Heart left ventricle (tissue), 13 donors: ENCODE results near the gene NUDT3.

Experiments used
- POLR2A ChIP-seq, 2 donors: fragments of 450-650 bp; IDR thresholded peaks; one replicate each; pipeline ENCODE4 v1.6.1; 2017; ENCODE audit warnings: antibody characterized with exemption in 2 of 2, mild to moderate bottlenecking in 2 of 2, moderate library complexity in 2 of 2
- TF ChIP-seq, protein P1 (sequence below), 12 donors: fragments of 200-600 bp; sonication (generic) in 4 of 12; IDR thresholded peaks; one replicate each; pipeline versions ENCODE4 v1.5.0 to v1.8.0; 2018 to 2022; ENCODE audit warnings: antibody characterized with exemption in 12 of 12, mild to moderate bottlenecking in 5 of 12
- donor health status: ischemic (EF 13 %, LVEDD 7.1; RV severe dilation, severe dysfunction).
- donor health status: DM: no; HTN: yes; CAD: no.
- donor health status: DM: no; HTN: no; CAD: no.
- donor health status: ischemic (EF 25% LVEDD 6.9; RV normal size, moderate dysfunction).
- donor health status: ischemic (EF 25% LVEDD 5.7; RV mildly dilated, moderate dysfunction).
- donor health status: ischemic (EF 35%, LVEDD 5.7; RV mildly dilated, moderate dysfunction).
- donor health status: nonischemic (EF 11% LVEDD 7.7; RV severe dilation, severe dysfunction).
- donor health status: DM: yes; HTN: yes; CAD: no.
- donor health status: PGD.
- donor health status: ischemic (EF 29% LVEDD 5.4; RV normal size, mild dysfunction).
- donor health status: nonischemic (EF 23%, LVEDD 6.1; RV moderate dilation, normal function).

DNA sequence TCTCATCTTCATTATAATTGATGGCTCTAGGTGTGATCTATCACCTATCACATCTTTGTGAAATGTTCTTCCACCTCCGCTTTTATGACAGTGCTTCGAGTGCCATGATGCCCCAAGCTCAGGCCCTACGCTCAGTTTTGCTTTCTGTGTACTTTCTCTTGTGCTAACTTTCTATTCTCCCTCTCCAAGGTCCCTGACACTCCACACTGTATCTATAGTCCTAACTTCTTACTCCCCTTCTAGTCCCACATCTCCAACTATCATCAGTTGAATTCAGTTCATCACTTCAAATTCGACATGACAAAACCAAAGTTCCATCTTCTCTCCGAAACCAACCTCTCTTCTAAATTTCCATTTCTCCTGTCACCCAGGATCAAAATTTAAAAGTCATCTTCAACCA is 16.6 kb downstream of the NUDT3 start:
- TF ChIP-seq, protein P1, sequence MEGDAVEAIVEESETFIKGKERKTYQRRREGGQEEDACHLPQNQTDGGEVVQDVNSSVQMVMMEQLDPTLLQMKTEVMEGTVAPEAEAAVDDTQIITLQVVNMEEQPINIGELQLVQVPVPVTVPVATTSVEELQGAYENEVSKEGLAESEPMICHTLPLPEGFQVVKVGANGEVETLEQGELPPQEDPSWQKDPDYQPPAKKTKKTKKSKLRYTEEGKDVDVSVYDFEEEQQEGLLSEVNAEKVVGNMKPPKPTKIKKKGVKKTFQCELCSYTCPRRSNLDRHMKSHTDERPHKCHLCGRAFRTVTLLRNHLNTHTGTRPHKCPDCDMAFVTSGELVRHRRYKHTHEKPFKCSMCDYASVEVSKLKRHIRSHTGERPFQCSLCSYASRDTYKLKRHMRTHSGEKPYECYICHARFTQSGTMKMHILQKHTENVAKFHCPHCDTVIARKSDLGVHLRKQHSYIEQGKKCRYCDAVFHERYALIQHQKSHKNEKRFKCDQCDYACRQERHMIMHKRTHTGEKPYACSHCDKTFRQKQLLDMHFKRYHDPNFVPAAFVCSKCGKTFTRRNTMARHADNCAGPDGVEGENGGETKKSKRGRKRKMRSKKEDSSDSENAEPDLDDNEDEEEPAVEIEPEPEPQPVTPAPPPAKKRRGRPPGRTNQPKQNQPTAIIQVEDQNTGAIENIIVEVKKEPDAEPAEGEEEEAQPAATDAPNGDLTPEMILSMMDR (IDR thresholded peaks at IDR 0.05): no peak
- TF ChIP-seq POLR2A (IDR thresholded peaks at IDR 0.05): no peak
